T-helper 9 cell (primary cell): ENCODE measurements around the gene CAMSAP3.
A peak's percentile ranks its signal among the peaks of the same experiment; 100 is the strongest.
"Not testable (repeated sequence)": the region's sequence is repeated elsewhere in the genome, so short reads cannot be mapped to it uniquely, and the experiment has no call there.

Source experiments
- DNase-seq: peaks from one replicate; pipeline ENCODE4 v3.0.0-alpha.2; 2020

CAMSAP3 gene

DNA sequence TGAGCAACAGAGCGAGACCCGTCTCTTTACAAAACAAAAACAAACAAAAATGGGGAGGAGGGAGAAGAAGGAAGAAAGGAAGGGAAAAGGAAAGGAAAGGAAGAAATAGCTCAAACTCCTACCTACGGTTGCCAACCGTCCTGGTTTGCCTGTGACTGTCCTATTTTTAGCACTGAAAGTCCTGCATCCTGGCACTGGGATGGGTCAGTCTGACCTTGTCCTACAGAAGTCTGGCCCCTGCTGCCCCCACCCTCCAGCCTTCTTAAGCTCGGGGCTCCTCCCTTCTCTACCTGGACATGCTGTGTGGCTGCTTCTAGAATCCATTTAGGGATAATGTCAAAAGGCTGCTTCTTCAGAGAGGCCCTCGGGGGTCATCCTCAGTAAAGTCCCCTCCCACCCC is 40.0 kb downstream of the CAMSAP3 start:
- DNase-seq: no peak

GRCh38 chr19:7636317-7636690 is 40.6 kb downstream of the CAMSAP3 start:
- DNase-seq: no peak

DNA sequence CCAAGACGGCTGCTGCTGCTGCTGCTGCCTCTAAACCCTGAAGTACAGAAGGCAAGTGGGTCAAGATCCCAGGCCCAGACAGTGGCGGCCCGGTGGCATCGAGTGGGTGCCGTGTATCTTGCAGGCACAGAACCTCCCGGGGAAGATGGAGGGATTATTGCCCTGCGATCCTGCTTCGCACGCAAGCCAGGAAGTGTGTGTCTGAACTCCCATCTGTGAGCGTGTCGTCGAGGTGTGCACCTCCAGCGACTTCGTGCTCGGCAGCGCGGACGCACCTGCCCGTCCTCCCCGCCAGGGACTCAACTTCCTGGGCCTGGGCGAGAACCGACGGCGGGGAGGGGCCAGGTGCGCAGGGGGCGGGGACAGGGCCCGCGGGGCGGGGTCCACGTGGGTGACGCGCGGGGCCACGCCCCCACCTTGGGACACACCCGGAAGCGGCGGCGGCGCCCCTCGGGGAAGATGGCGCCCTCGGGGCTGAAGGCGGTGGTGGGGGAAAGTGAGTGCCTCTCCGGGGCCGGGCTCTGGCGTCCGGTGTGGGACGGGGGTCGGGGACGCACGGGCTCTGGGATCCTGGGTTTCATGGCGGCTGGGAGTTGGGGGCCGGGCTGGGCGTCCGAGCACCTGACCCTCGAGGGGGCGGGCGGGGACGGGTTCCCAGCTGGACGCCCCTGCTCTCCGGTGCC is 41.2 kb downstream of the CAMSAP3 start, which contains the start of gene STXBP2:
TSS of gene STXBP2 (plus strand) at position 420 of the 683 bp plus-strand sequence. CDS start at position 460, 40 bp downstream.
- DNase-seq: peak; percentile 96

- DNase-seq: no peak
These were observed 42.0 kb downstream of the CAMSAP3 start for GRCh38 chr19:7637374-7638256.

DNA sequence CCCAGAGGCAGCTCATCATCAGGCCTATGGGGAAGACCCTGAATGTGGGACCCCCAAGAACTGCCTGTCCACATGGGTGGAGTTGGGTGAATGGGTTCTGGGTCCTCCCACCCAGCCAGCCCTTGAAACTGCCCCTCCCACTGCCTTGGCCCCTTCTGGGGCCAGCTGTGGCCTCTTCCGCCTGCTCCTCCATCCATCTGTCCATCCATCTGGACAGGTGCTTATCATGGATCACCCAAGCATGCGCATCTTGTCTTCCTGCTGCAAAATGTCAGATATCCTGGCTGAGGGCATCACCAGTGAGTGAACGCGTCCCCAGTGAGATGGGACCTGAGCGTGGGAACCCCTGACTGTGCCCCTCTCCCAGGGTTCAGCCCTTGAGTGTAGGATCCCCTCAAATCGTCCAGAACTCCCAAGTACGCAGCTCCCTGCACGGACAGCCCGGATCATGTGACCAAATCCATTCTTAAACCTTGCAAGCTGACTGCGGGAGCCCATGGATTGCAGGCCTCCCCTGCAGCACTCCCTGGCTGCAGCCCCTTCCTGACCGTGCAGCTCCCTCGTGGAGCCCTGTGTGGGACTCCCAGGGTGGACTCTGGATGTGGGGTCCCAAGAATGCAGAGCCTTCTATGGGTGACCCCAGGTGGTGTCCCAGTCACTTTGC is 43.3 kb downstream of the CAMSAP3 start:
- DNase-seq: no peak

GRCh38 chr19:7639863-7640348 is 44.2 kb downstream of the CAMSAP3 start:
- no peak for DNase-seq

DNA sequence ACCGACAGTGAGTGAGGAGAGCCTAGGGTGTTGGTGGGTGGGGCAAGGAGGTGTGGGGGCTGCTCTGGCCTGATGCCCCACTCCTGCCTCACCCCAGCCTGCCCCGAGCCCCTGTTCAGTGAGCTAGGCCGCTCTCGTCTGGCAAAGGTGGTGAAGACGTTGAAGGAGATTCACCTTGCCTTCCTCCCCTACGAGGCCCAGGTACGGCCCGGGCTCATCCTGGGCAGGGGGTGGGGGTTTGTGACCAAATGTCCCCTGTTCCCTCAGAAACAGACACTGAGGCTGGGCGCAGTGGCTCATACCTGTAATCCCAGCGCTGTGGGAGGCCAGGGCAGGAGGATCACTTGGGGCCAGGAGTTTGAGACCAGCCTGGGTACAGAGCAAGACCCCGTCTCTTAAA is 45.1 kb downstream of the CAMSAP3 start:
- DNase-seq: no peak

GRCh38 chr19:7641290-7642276 is 45.9 kb downstream of the CAMSAP3 start:
- no peak for DNase-seq

DNA sequence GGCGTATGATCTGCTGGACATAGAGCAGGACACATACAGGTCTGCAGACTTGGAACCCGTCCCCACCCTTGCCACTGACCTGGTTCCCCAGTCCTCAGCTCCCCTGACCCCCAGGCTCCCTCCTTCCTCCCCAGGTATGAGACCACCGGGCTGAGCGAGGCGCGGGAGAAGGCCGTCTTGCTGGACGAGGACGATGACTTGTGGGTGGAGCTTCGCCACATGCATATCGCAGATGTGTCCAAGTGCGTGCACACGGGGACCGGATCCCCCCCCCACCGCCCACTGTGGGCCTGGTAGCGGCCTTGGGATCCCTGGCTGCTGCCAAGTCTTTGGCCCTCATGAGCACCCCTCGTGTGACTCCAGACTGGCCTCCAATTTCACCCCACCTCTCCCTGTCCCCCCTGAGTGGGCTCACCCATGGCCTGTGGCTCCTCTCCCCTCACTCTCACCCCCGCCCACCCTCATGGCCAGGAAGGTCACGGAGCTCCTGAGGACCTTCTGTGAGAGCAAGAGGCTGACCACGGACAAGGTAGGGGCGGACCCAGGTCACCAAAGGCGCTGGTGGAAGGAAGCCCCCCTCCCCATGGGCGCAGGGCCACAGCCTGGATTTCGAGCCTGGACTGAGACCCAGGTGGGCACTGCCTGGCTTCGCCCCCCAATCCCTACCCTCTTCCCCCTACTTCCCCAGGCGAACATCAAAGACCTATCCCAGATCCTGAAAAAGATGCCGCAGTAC is 46.8 kb downstream of the CAMSAP3 start:
- DNase-seq: no peak

DNA sequence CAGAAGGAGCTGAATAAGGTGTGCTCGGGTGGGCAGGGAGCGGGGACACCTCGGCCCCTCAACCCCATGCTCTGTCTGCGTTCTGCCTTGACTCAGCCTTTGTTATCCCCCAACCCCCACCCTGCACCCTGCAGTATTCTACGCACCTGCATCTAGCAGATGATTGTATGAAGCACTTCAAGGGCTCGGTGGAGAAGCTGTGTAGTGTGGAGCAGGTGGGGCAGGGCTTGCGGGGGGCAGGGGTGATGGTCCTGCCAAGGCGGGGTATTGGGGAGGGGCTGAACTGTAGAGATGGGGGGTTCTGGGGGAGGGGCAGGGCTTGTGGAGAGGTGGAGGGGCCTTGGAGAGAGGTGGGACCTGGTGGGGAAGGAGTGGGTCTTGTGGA is 47.4 kb downstream of the CAMSAP3 start:
- DNase-seq: no peak

- DNase-seq: not testable (repeated sequence)
These were observed 48.2 kb downstream of the CAMSAP3 start for GRCh38 chr19:7643629-7644549.

- no peak for DNase-seq
These were observed 48.9 kb downstream of the CAMSAP3 start for GRCh38 chr19:7644550-7644877.

DNA sequence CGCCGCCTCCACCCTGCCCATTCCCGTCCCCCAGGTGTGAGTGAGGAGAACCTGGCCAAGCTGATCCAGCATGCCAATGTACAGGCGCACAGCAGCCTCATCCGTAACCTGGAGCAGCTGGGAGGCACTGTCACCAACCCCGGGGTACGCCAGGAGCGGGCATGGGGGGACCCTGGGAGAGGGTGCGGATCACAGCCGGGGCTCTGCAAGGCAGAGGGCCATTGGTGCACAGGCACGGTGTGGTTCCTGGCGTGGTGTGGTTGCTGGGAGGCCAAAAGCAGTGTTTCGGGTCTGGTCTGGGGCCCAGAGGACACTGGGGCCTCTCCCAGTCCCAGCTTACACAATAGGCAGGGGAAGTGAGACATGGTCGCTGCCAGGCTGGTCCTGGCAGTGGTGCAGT is 49.5 kb downstream of the CAMSAP3 start:
- no peak for DNase-seq

GRCh38 chr19:7645656-7646425 is 50.2 kb downstream of the CAMSAP3 start:
- no peak for DNase-seq

GRCh38 chr19:7646426-7646700 is 50.7 kb downstream of the CAMSAP3 start:
- no peak for DNase-seq

- no peak for DNase-seq
These were observed 51.5 kb downstream of the CAMSAP3 start for GRCh38 chr19:7647156-7647555.

- no peak for DNase-seq
These were observed 52.8 kb downstream of the CAMSAP3 start for GRCh38 chr19:7648265-7649014.

DNA sequence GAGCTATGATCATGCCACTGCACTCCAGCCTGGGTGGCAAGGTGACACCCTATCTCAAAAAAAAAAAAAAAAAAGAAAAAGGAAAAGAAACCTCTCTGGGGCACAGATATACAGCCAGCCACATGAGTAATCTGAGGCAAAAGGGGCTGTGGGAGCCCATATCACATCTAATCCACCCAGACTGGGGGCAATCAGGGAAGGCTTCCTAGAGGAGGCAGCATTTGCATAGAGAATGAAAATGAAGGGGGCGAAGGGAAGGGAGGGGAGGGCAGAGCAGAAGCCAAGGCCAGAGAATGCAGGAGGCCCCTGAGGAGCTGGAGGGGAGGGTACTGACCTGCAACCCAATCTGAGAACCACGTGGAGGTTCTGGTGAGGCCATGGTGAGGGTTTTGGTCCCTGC is 54.5 kb downstream of the CAMSAP3 start:
- DNase-seq: no peak

GRCh38 chr19:7652061-7652641 is 56.5 kb downstream of the CAMSAP3 start:
- DNase-seq: peak; percentile 91
